ENCODE data around the gene JADE3. TPM values are rescaled to one million over a fixed set of nuclear protein-coding genes. Genes with fewer than 3 reads are reported as not detected.

JADE3 gene
- total RNA-seq, result 1 to 10 TPM; 3.4 to 6.3 (median 4.2) TPM

- Histone ChIP-seq H3K4me1 (peaks cover 0 to 12% (median 0%) of the 10 kb centered on the region in 3 donors), H3K36me3 (no peaks in the 10 kb centered on the region), H3K27me3 (no peaks in the 10 kb centered on the region), H3K27ac (peak within 1 kb of the TSS; percentile 73 to 82 (median 76)), H3K9me3 (no peaks in the 10 kb centered on the region), H3K4me3 (peak within 1 kb of the TSS; percentile 66 to 78 (median 76))
- DNase-seq, result no peak
- 40% methylated on average over 1 of the region's 64 CpGs; no CpG with 5 or more reads in 1 of the 2 donors for WGBS, 2 donors
- no peak for TF ChIP-seq CTCF (IDR thresholded peaks at IDR 0.05)
- peak in 1 of 4 donors; percentile 37 for TF ChIP-seq POLR2A (IDR thresholded peaks at IDR 0.05)
- intact Hi-C loops (cut with DNase I), result no loop called here
Observed at GRCh38 chrX:46912098-46912602, at the start of gene JADE3. JADE3 (plus strand) TSS chrX:46912421; CDS start chrX:46984895, 72,474 bp downstream.

GRCh38 chrX:46863072-46863471, 49.1 kb upstream of the JADE3 start:
- Histone ChIP-seq H3K4me3 (no peak overlapping the region), H3K27me3 (no peaks in the 10 kb centered on the region), H3K36me3 (peaks cover 0 to 47% (median 0%) of the 10 kb centered on the region in 3 donors), H3K27ac (no peak overlapping the region), H3K4me1 (no peaks in the 10 kb centered on the region), H3K9me3 (no peaks in the 10 kb centered on the region)
- intact Hi-C loops (cut with DNase I), result no loop called here
- TF ChIP-seq CTCF (IDR thresholded peaks at IDR 0.05) (no peak), POLR2A (IDR thresholded peaks at IDR 0.05) (no peak)
- DNase-seq, result no peak
- WGBS, 2 donors, result 72 to 100% methylated on average over 2 of the region's 2 CpGs

- WGBS, 2 donors, result 77% methylated on average over 2 of the region's 2 CpGs; no CpG with 5 or more reads in 1 of the 2 donors
- H3K36me3 ChIP-seq, result peaks cover 0 to 47% (median 0%) of the 10 kb centered on the region in 3 donors
- no peak overlapping the region for H3K4me3 ChIP-seq
- no peak overlapping the region for H3K27ac ChIP-seq
- no peaks in the 10 kb centered on the region for H3K27me3 ChIP-seq
- H3K4me1 ChIP-seq, result no peaks in the 10 kb centered on the region
- DNase-seq, result no peak
- H3K9me3 ChIP-seq, result no peaks in the 10 kb centered on the region
- intact Hi-C loops (cut with DNase I), result no loop called here
- TF ChIP-seq POLR2A (IDR thresholded peaks at IDR 0.05) (no peak), CTCF (IDR thresholded peaks at IDR 0.05) (no peak)
Observed at GRCh38 chrX:46864606-46865005, 47.6 kb upstream of the JADE3 start.

GRCh38 chrX:46865281-46865680, 46.9 kb upstream of the JADE3 start:
- TF ChIP-seq POLR2A (IDR thresholded peaks at IDR 0.05) (no peak), CTCF (IDR thresholded peaks at IDR 0.05) (no peak)
- no peaks in the 10 kb centered on the region for H3K9me3 ChIP-seq
- WGBS, 2 donors, result 38 to 50% methylated on average over 3 to 4 of the region's 4 CpGs
- no peaks in the 10 kb centered on the region for H3K4me1 ChIP-seq
- intact Hi-C loops (cut with DNase I), result no loop called here
- peaks cover 0 to 47% (median 0%) of the 10 kb centered on the region in 3 donors for H3K36me3 ChIP-seq
- no peak for DNase-seq
- H3K27ac ChIP-seq, result peak overlapping the region in 1 of 4 donors; percentile 6
- no peaks in the 10 kb centered on the region for H3K27me3 ChIP-seq
- no peak overlapping the region for H3K4me3 ChIP-seq

- H3K36me3 ChIP-seq, result peaks cover 0 to 36% (median 0%) of the 10 kb centered on the region in 3 donors
- H3K4me1 ChIP-seq, result no peaks in the 10 kb centered on the region
- DNase-seq, result no peak
- intact Hi-C loops (cut with DNase I), result no loop called here
- TF ChIP-seq POLR2A (IDR thresholded peaks at IDR 0.05) (no peak), CTCF (IDR thresholded peaks at IDR 0.05) (no peak)
- H3K27ac ChIP-seq, result no peak overlapping the region
- H3K9me3 ChIP-seq, result no peaks in the 10 kb centered on the region
- no peaks in the 10 kb centered on the region for H3K27me3 ChIP-seq
- H3K4me3 ChIP-seq, result no peak overlapping the region
Observed at GRCh38 chrX:46866726-46867125, 45.5 kb upstream of the JADE3 start.

Measured in esophagus squamous epithelium (tissue), 5 donors.